H1 (cell line): ENCODE results near the gene COL4A2. TPM values are rescaled to one million over a fixed set of nuclear protein-coding genes. Genes with fewer than 3 reads are reported as not detected.

Experiments used
- CHD1 ChIP-seq: IDR thresholded peaks from 2 replicates; pipeline ENCODE4 v1.6.1; 2012; ENCODE audit warnings: low read depth, low read length, improper control_type of control experiment
- CREB1 ChIP-seq: IDR thresholded peaks from 2 replicates; pipeline ENCODE4 v1.6.1; 2012; ENCODE audit warnings: inconsistent platforms
- FOSL1 ChIP-seq: IDR thresholded peaks from 2 replicates; pipeline ENCODE4 v1.6.1; 2011; ENCODE audit warnings: mild to moderate bottlenecking, low read depth, low read length, moderate library complexity; ENCODE audit not compliant: insufficient read depth
- SIRT6 ChIP-seq: IDR thresholded peaks from one replicate; pipeline ENCODE4 v1.7.1; 2012; ENCODE audit warnings: low read length, inconsistent platforms
- SP4 ChIP-seq: IDR thresholded peaks from 2 replicates; pipeline ENCODE4 v1.6.1; 2012; ENCODE audit warnings: low read length, inconsistent platforms
- polyA plus RNA-seq, 7 experiments: library from polyadenylated mRNA; depleted of rRNA in 3 of 7; stranded (reverse) in 5 of 7; unstranded in 2 of 7; fragments of >200 nt in 5 of 7; fragments of 200-250 nt in 2 of 7; gene quantifications; 1 replicate in 5 of 7; 2 replicates in 1 of 7; 4 replicates in 1 of 7; pipeline versions ENCODE4 v1.2.1 to v1.2.3, GENCODE V29; 2011 to 2013; ENCODE audit warnings: missing spikeins in 2 of 7, mixed read lengths in 2 of 7
- total RNA-seq: library from RNA; stranded (reverse); fragmentation: NEBNext Ultra II Directional; extraction: Animal tissue kit (Norgen Biotek cat#: 25700); gene quantifications from 2 replicates; pipeline ENCODE4 v1.2.1, GENCODE V29; 2021

COL4A2 gene
- total and polyA plus RNA-seq, 2 of the 8 experiments (the other 6 are each of a cell fraction or from before 2014, with no cell fraction given): 80.4 to 87.3 TPM

DNA sequence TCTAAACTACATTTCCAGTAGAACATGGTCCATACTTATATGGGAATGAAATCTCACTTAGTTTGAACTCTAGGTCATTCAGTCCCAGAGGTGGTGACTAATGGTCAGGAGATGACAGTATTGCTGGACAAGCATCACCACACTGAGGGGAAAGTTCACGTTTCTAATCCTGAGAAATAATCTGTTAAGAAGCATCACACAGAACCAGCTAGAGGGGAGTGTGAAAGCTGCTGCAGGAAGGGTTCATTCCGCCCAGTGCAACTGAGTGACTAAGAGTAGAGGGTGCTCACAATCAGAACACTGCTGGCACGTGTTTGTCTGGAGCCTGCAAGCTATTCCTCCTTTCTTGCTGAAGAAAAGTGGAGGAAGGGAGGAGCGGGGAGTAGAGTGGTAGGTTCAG, 2.8 kb upstream of the COL4A2 start (continued):
- TF ChIP-seq FOSL1: no peak
- TF ChIP-seq CREB1: no peak
- no peak for TF ChIP-seq SIRT6
- TF ChIP-seq SP4: no peak
- no peak for TF ChIP-seq CHD1
